Fibroblast of skin of abdomen (primary cell): Measurements from ENCODE around the gene ALDH7A1.

ENCODE experiments used
- DNase-seq: peaks from one replicate; pipeline ENCODE4 v3.0.0-alpha.2; 2013

ALDH7A1 gene

GRCh38 chr5:126531543-126532120 lies 63.4 kb downstream of the ALDH7A1 start:
- peak; percentile 14 for DNase-seq

GRCh38 chr5:126527892-126528291 lies 67.1 kb downstream of the ALDH7A1 start:
- DNase-seq, result peak; percentile 30

- DNase-seq, result no peak
Observed at GRCh38 chr5:126527158-126527557, 67.9 kb downstream of the ALDH7A1 start.

- no peak for DNase-seq
Observed at GRCh38 chr5:126526493-126526892, 68.5 kb downstream of the ALDH7A1 start.

- no peak for DNase-seq
Observed at GRCh38 chr5:126525630-126526245, 69.3 kb downstream of the ALDH7A1 start.

GRCh38 chr5:126523818-126524510 lies 71.1 kb downstream of the ALDH7A1 start:
- no peak for DNase-seq

- DNase-seq, result no peak
Observed at GRCh38 chr5:126521130-126521529, 73.9 kb downstream of the ALDH7A1 start.

- DNase-seq, result no peak
Observed at GRCh38 chr5:126520593-126520953, 74.4 kb downstream of the ALDH7A1 start.

GRCh38 chr5:126519637-126520592 lies 75.1 kb downstream of the ALDH7A1 start:
- DNase-seq, result peak; percentile 28

- peak; percentile 18 for DNase-seq
Observed at GRCh38 chr5:126519223-126519622, 75.8 kb downstream of the ALDH7A1 start.

GRCh38 chr5:126516852-126517251 lies 78.2 kb downstream of the ALDH7A1 start:
- no peak for DNase-seq

- DNase-seq, result peak; percentile 10
Observed at GRCh38 chr5:126516133-126516532, 78.9 kb downstream of the ALDH7A1 start.

GRCh38 chr5:126515337-126515736 lies 79.7 kb downstream of the ALDH7A1 start:
- no peak for DNase-seq

- DNase-seq, result no peak
Observed at GRCh38 chr5:126514558-126515141, 80.4 kb downstream of the ALDH7A1 start.

GRCh38 chr5:126514131-126514557 lies 80.9 kb downstream of the ALDH7A1 start:
- DNase-seq, result no peak

GRCh38 chr5:126513703-126514102 lies 81.3 kb downstream of the ALDH7A1 start:
- no peak for DNase-seq

GRCh38 chr5:126513302-126513701 lies 81.7 kb downstream of the ALDH7A1 start:
- DNase-seq, result no peak

- no peak for DNase-seq
Observed at GRCh38 chr5:126512451-126512850, 82.6 kb downstream of the ALDH7A1 start.

GRCh38 chr5:126511961-126512360 lies 83.1 kb downstream of the ALDH7A1 start:
- DNase-seq, result no peak

GRCh38 chr5:126509339-126509738 lies 85.7 kb downstream of the ALDH7A1 start:
- DNase-seq, result no peak

GRCh38 chr5:126508962-126509279 lies 86.1 kb downstream of the ALDH7A1 start:
- DNase-seq, result no peak

- DNase-seq, result no peak
Observed at GRCh38 chr5:126508251-126508961, 86.6 kb downstream of the ALDH7A1 start.
